IPS-15b (cell line): ENCODE data around the gene ERC2.

Source experiments
- H3K27me3 ChIP-seq: one replicate; pipeline ENCODE4 v1.6.1; 2013; ENCODE audit warnings: low read length; ENCODE audit not compliant: control insufficient read depth, insufficient read depth
- H3K36me3 ChIP-seq: one replicate; pipeline ENCODE4 v1.6.1; 2013; ENCODE audit warnings: low read length; ENCODE audit not compliant: control insufficient read depth, insufficient read depth
- H3K4me1 ChIP-seq: one replicate; pipeline ENCODE4 v1.6.1; 2013; ENCODE audit warnings: mild to moderate bottlenecking, low read length; ENCODE audit not compliant: control insufficient read depth, insufficient read depth
- H3K4me3 ChIP-seq: one replicate; pipeline ENCODE4 v1.5.1; 2013; ENCODE audit warnings: low read depth, low read length
- H3K9ac ChIP-seq: one replicate; pipeline ENCODE4 v1.6.1; 2013; ENCODE audit warnings: low read depth, mild to moderate bottlenecking, low read length
- H3K9me3 ChIP-seq: one replicate; pipeline ENCODE4 v1.6.1; 2013; ENCODE audit warnings: mild to moderate bottlenecking, low read length; ENCODE audit not compliant: control insufficient read depth, insufficient read depth

Gene ERC2

GRCh38 chr3:55826731-55827496, 641.4 kb downstream of the ERC2 start:
- Histone ChIP-seq H3K4me3 (no peak overlapping the region), H3K4me1 (no peaks in the 10 kb centered on the region), H3K9me3 (no peaks in the 10 kb centered on the region), H3K27me3 (no peaks in the 10 kb centered on the region), H3K36me3 (no peaks in the 10 kb centered on the region), H3K9ac (no peak overlapping the region)

GRCh38 chr3:55826097-55826496, 642.2 kb downstream of the ERC2 start:
- H3K4me3 ChIP-seq, result no peak overlapping the region
- no peaks in the 10 kb centered on the region for H3K27me3 ChIP-seq
- no peaks in the 10 kb centered on the region for H3K9me3 ChIP-seq
- no peak overlapping the region for H3K9ac ChIP-seq
- no peaks in the 10 kb centered on the region for H3K36me3 ChIP-seq
- no peaks in the 10 kb centered on the region for H3K4me1 ChIP-seq

- H3K4me3 ChIP-seq, result no peak overlapping the region
- no peaks in the 10 kb centered on the region for H3K27me3 ChIP-seq
- no peak overlapping the region for H3K9ac ChIP-seq
These were observed 643.9 kb downstream of the ERC2 start for GRCh38 chr3:55824406-55824805.

GRCh38 chr3:55823829-55824228, 644.4 kb downstream of the ERC2 start:
- H3K36me3 ChIP-seq, result no peaks in the 10 kb centered on the region
- H3K9me3 ChIP-seq, result no peaks in the 10 kb centered on the region
- no peaks in the 10 kb centered on the region for H3K27me3 ChIP-seq
- H3K9ac ChIP-seq, result no peak overlapping the region
- no peaks in the 10 kb centered on the region for H3K4me1 ChIP-seq
- H3K4me3 ChIP-seq, result no peak overlapping the region

More at GRCh38 chr3:55824406-55824805, 643.9 kb downstream of the ERC2 start:
- Histone ChIP-seq H3K9me3 (no peaks in the 10 kb centered on the region), H3K4me1 (no peaks in the 10 kb centered on the region), H3K36me3 (no peaks in the 10 kb centered on the region)

GRCh38 chr3:55823001-55823400, 645.3 kb downstream of the ERC2 start:
- Histone ChIP-seq H3K27me3 (no peaks in the 10 kb centered on the region), H3K36me3 (no peaks in the 10 kb centered on the region), H3K4me3 (no peak overlapping the region), H3K4me1 (no peaks in the 10 kb centered on the region), H3K9me3 (no peaks in the 10 kb centered on the region), H3K9ac (no peak overlapping the region)

- H3K27me3 ChIP-seq, result no peaks in the 10 kb centered on the region
- no peaks in the 10 kb centered on the region for H3K9me3 ChIP-seq
- no peaks in the 10 kb centered on the region for H3K36me3 ChIP-seq
- no peak overlapping the region for H3K4me3 ChIP-seq
- no peak overlapping the region for H3K9ac ChIP-seq
- no peaks in the 10 kb centered on the region for H3K4me1 ChIP-seq
These were observed 649.3 kb downstream of the ERC2 start for GRCh38 chr3:55819005-55819404.

- no peaks in the 10 kb centered on the region for H3K9me3 ChIP-seq
- H3K27me3 ChIP-seq, result no peaks in the 10 kb centered on the region
- H3K9ac ChIP-seq, result no peak overlapping the region
- no peak overlapping the region for H3K4me3 ChIP-seq
- no peaks in the 10 kb centered on the region for H3K4me1 ChIP-seq
- no peaks in the 10 kb centered on the region for H3K36me3 ChIP-seq
These were observed 649.8 kb downstream of the ERC2 start for GRCh38 chr3:55818485-55818884.

- H3K4me1 ChIP-seq, result no peaks in the 10 kb centered on the region
- H3K36me3 ChIP-seq, result no peaks in the 10 kb centered on the region
- H3K4me3 ChIP-seq, result no peak overlapping the region
- no peaks in the 10 kb centered on the region for H3K27me3 ChIP-seq
- no peak overlapping the region for H3K9ac ChIP-seq
- H3K9me3 ChIP-seq, result no peaks in the 10 kb centered on the region
These were observed 651.3 kb downstream of the ERC2 start for GRCh38 chr3:55816794-55817576.

GRCh38 chr3:55815262-55815661, 653.0 kb downstream of the ERC2 start:
- no peak overlapping the region for H3K4me3 ChIP-seq
- H3K4me1 ChIP-seq, result no peaks in the 10 kb centered on the region
- H3K36me3 ChIP-seq, result no peaks in the 10 kb centered on the region
- no peak overlapping the region for H3K9ac ChIP-seq
- no peaks in the 10 kb centered on the region for H3K9me3 ChIP-seq
- H3K27me3 ChIP-seq, result no peaks in the 10 kb centered on the region

GRCh38 chr3:55813268-55814097, 654.8 kb downstream of the ERC2 start:
- H3K36me3 ChIP-seq, result no peaks in the 10 kb centered on the region
- no peaks in the 10 kb centered on the region for H3K4me1 ChIP-seq
- no peak overlapping the region for H3K9ac ChIP-seq
- no peaks in the 10 kb centered on the region for H3K9me3 ChIP-seq
- no peaks in the 10 kb centered on the region for H3K27me3 ChIP-seq
- no peak overlapping the region for H3K4me3 ChIP-seq

- Histone ChIP-seq H3K9ac (no peak overlapping the region), H3K36me3 (no peaks in the 10 kb centered on the region), H3K4me3 (no peak overlapping the region), H3K4me1 (no peaks in the 10 kb centered on the region), H3K27me3 (no peaks in the 10 kb centered on the region), H3K9me3 (no peaks in the 10 kb centered on the region)
These were observed 655.8 kb downstream of the ERC2 start for GRCh38 chr3:55812394-55813013.
